Mucosa of rectum (tissue), 2 donors: ENCODE measurements around the gene ANKRD44.
A peak's percentile ranks its signal among the peaks of the same experiment; 100 is the strongest.

Experiments used
- H3K27ac ChIP-seq, 2 donors: one replicate each; pipeline ENCODE4 v1.7.0; 2013; ENCODE audit warnings: inconsistent platforms in 2 of 2, low read depth in 2 of 2, low read length in 2 of 2
- H3K27me3 ChIP-seq, 2 donors: one replicate each; pipeline ENCODE4 v1.7.0; 2013; ENCODE audit warnings: low read length in 2 of 2; ENCODE audit not compliant: control insufficient read depth in 2 of 2, insufficient read depth in 2 of 2
- H3K36me3 ChIP-seq, 2 donors: one replicate each; pipeline ENCODE4 v1.7.0; 2013; ENCODE audit warnings: low read length in 2 of 2; ENCODE audit not compliant: control insufficient read depth in 2 of 2, insufficient read depth in 2 of 2
- H3K4me1 ChIP-seq, 2 donors: one replicate each; pipeline ENCODE4 v1.7.0; 2013; ENCODE audit warnings: low read length in 2 of 2, mild to moderate bottlenecking in 1 of 2; ENCODE audit not compliant: control insufficient read depth in 2 of 2, insufficient read depth in 2 of 2
- H3K4me3 ChIP-seq, 2 donors: one replicate each; pipeline ENCODE4 v1.7.0; 2013; ENCODE audit warnings: low read length in 2 of 2
- H3K9ac ChIP-seq, 2 donors: one replicate each; pipeline ENCODE4 v1.7.0; 2013; ENCODE audit warnings: low read length in 2 of 2, low read depth in 1 of 2, mild to moderate bottlenecking in 1 of 2
- H3K9me3 ChIP-seq, 2 donors: one replicate each; pipeline ENCODE4 v1.7.0; 2013; ENCODE audit warnings: low read length in 2 of 2; ENCODE audit not compliant: control insufficient read depth in 2 of 2
- donor health status: healthy.
- donor health status: Normal muscosa, but diverticular disease.

The ANKRD44 gene

GRCh38 chr2:197234671-197235191 lies 75.8 kb downstream of the ANKRD44 start:
- H3K4me1 ChIP-seq: peaks cover 2 to 3% of the 10 kb centered on the region in 2 donors
- H3K36me3 ChIP-seq: no peaks in the 10 kb centered on the region
- no peak overlapping the region for H3K9ac ChIP-seq
- no peak overlapping the region for H3K27ac ChIP-seq
- no peaks in the 10 kb centered on the region for H3K9me3 ChIP-seq
- H3K27me3 ChIP-seq: no peaks in the 10 kb centered on the region
- no peak overlapping the region for H3K4me3 ChIP-seq

- H3K9me3 ChIP-seq: no peaks in the 10 kb centered on the region
- H3K4me1 ChIP-seq: peaks cover 4 to 6% of the 10 kb centered on the region in 2 donors
- no peak overlapping the region for H3K4me3 ChIP-seq
- H3K27ac ChIP-seq: no peak overlapping the region
- no peaks in the 10 kb centered on the region for H3K27me3 ChIP-seq
- no peak overlapping the region for H3K9ac ChIP-seq
- no peaks in the 10 kb centered on the region for H3K36me3 ChIP-seq
Measured at GRCh38 chr2:197233473-197233872, 77.1 kb downstream of the ANKRD44 start.

GRCh38 chr2:197232010-197232409 lies 78.6 kb downstream of the ANKRD44 start:
- no peak overlapping the region for H3K27ac ChIP-seq
- no peaks in the 10 kb centered on the region for H3K27me3 ChIP-seq
- H3K9ac ChIP-seq: no peak overlapping the region
- peaks cover 4 to 6% of the 10 kb centered on the region in 2 donors for H3K4me1 ChIP-seq
- H3K36me3 ChIP-seq: no peaks in the 10 kb centered on the region
- no peaks in the 10 kb centered on the region for H3K9me3 ChIP-seq
- H3K4me3 ChIP-seq: no peak overlapping the region

GRCh38 chr2:197229509-197230443 lies 80.8 kb downstream of the ANKRD44 start:
- Histone ChIP-seq H3K4me1 (peaks cover 4 to 6% of the 10 kb centered on the region in 2 donors), H3K27me3 (no peaks in the 10 kb centered on the region), H3K27ac (peak overlapping the region in 1 of 2 donors; percentile 3), H3K9me3 (no peaks in the 10 kb centered on the region), H3K9ac (no peak overlapping the region), H3K4me3 (no peak overlapping the region), H3K36me3 (no peaks in the 10 kb centered on the region)

GRCh38 chr2:197223451-197223850 lies 87.1 kb downstream of the ANKRD44 start:
- H3K4me1 ChIP-seq: no peaks in the 10 kb centered on the region

GRCh38 chr2:197219636-197220035 lies 90.9 kb downstream of the ANKRD44 start:
- Histone ChIP-seq H3K9ac (no peak overlapping the region), H3K4me1 (peaks cover 0 to 18% of the 10 kb centered on the region in 2 donors), H3K36me3 (no peaks in the 10 kb centered on the region), H3K27ac (no peak overlapping the region), H3K27me3 (no peaks in the 10 kb centered on the region), H3K4me3 (no peak overlapping the region), H3K9me3 (no peaks in the 10 kb centered on the region)

More at GRCh38 chr2:197223451-197223850, 87.1 kb downstream of the ANKRD44 start:
- Histone ChIP-seq H3K27me3 (no peaks in the 10 kb centered on the region), H3K9me3 (no peaks in the 10 kb centered on the region), H3K36me3 (no peaks in the 10 kb centered on the region), H3K4me3 (no peak overlapping the region), H3K9ac (no peak overlapping the region), H3K27ac (no peak overlapping the region)

GRCh38 chr2:197217541-197217940 lies 93.0 kb downstream of the ANKRD44 start:
- H3K36me3 ChIP-seq: no peaks in the 10 kb centered on the region
- no peak overlapping the region for H3K27ac ChIP-seq
- H3K27me3 ChIP-seq: no peaks in the 10 kb centered on the region
- H3K4me3 ChIP-seq: no peak overlapping the region
- H3K4me1 ChIP-seq: peaks cover 0 to 18% of the 10 kb centered on the region in 2 donors
- H3K9me3 ChIP-seq: no peaks in the 10 kb centered on the region
- H3K9ac ChIP-seq: no peak overlapping the region

- H3K4me1 ChIP-seq: peaks cover 0 to 22% of the 10 kb centered on the region in 2 donors
- H3K4me3 ChIP-seq: peak overlapping the region in 1 of 2 donors; percentile 42
- H3K27me3 ChIP-seq: no peaks in the 10 kb centered on the region
- peak overlapping the region in 1 of 2 donors; percentile 39 for H3K27ac ChIP-seq
- H3K36me3 ChIP-seq: no peaks in the 10 kb centered on the region
- H3K9ac ChIP-seq: no peak overlapping the region
- no peaks in the 10 kb centered on the region for H3K9me3 ChIP-seq
Measured at GRCh38 chr2:197216361-197216979, 94.1 kb downstream of the ANKRD44 start.

GRCh38 chr2:197215748-197216360 lies 94.7 kb downstream of the ANKRD44 start:
- peaks cover 5 to 23% of the 10 kb centered on the region in 2 donors for H3K4me1 ChIP-seq
- H3K9me3 ChIP-seq: no peaks in the 10 kb centered on the region
- H3K9ac ChIP-seq: no peak overlapping the region
- peak overlapping the region in 1 of 2 donors; percentile 42 for H3K4me3 ChIP-seq
- H3K27me3 ChIP-seq: no peaks in the 10 kb centered on the region
- no peaks in the 10 kb centered on the region for H3K36me3 ChIP-seq
- H3K27ac ChIP-seq: peak overlapping the region in 1 of 2 donors; percentile 39
